GM18870 (cell line): ENCODE measurements around the gene DYNLT1.

Experiments
- ATAC-seq: cut with Tn5 transposase; IDR thresholded peaks from one replicate; pipeline ENCODE4 v1.9.1; 2021; ENCODE audit warnings: moderate library complexity; ENCODE audit not compliant: unreplicated experiment

The DYNLT1 gene

GRCh38 chr6:158604048-158604406 is 40.5 kb downstream of the DYNLT1 start:
- ATAC-seq = no peak

DNA sequence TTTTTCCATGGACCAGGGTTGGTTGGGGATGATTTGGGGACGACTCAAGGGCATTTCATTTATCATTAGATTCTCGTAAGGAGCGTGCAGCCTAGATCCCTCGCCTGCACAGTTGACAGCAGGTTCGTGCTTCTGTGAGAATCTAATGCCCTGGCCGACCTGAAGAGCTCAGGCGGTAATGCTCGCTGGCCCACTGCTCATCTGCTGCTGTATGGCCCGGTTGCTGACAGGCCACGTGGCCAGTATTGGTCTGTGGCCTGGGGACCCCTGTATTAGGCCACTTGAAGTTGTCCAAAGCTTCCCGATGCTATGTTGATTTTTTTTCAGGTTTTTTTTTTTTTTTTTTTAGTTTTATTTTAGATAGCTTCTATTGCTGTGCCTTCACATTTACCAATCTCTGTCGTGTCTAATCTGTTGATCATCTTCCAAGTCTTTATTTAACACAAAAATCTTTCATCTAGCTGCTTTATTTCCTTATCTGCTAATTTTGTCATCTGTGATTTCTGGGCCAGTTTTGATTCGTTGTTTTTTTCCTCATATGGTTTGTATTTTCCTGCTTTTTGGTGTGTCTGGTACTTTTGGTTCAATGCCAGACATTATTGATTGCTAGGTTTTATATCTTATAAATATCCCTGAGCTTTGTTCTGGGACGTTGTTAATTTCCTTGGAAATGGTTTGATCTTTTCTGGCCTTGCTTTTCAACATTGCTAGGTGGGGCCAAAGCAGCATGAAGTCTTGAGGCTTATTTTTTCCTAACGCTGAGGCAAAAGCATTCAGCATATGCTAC is 41.1 kb downstream of the DYNLT1 start:
- ATAC-seq = no peak

GRCh38 chr6:158599635-158600034 is 44.9 kb downstream of the DYNLT1 start:
- ATAC-seq = no peak

DNA sequence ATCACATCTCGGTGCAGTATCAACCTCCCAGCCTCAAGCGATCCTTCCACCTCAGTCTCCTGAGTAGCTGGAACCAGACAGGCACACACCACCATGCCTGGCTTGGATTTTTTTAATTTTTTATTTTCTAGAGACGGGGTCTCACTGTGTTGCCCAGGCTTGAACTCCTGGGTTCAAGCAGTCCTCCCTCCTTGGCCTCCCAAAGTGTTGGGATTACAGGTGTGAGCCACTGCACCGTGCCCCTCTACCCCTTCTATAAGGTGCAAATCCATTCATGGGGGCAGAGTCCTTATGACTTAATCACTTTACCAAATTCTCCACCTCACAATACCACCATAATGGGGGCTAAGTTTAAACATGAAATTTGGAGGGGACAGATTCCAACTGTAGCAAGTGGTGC is 47.0 kb downstream of the DYNLT1 start:
- no peak for ATAC-seq

GRCh38 chr6:158596861-158597260 is 47.7 kb downstream of the DYNLT1 start:
- ATAC-seq = no peak

GRCh38 chr6:158595223-158595622 is 49.3 kb downstream of the DYNLT1 start:
- ATAC-seq = no peak

GRCh38 chr6:158593670-158594069 is 50.9 kb downstream of the DYNLT1 start:
- no peak for ATAC-seq

DNA sequence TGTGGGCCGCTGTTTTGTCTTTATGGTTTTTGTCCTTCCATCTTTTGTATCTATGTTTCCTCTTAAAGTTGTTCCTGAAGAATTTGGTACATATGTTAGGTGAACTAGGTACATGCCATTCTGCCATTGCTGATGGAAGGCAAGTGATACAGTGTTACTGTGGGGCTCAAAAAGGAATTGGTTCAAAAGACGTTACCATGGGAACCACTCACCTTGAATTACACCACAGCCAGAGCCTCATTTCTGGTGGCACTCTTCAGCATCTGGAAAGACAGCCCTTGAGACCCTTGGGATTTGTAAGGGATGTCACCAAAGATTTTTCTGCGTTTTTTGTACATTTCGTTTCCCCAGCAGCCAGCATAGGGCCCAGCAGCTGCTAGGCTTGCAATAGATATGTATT is 52.7 kb downstream of the DYNLT1 start:
- no peak for ATAC-seq

GRCh38 chr6:158591134-158591809 is 53.3 kb downstream of the DYNLT1 start:
- no peak for ATAC-seq

GRCh38 chr6:158589366-158589765 is 55.2 kb downstream of the DYNLT1 start:
- ATAC-seq = no peak

GRCh38 chr6:158586652-158587051 is 57.9 kb downstream of the DYNLT1 start:
- ATAC-seq = no peak
